Mesothelial cell of epicardium (in vitro differentiated cells): ENCODE results near the gene DACH2. TPM values are rescaled to one million over a fixed set of nuclear protein-coding genes. Genes with fewer than 3 reads are reported as not detected.

Experiments
- DNase-seq, 2 experiments: peaks; one replicate each; pipeline ENCODE4 v3.0.0; 2021; ENCODE audit warnings: low spot score in 2 of 2; ENCODE audit not compliant: unreplicated experiment in 2 of 2
- H3K27ac Mint-ChIP-seq: 2 replicates; pipeline ENCODE4 v1.8.0; 2021; ENCODE audit warnings: mixed read lengths
- H3K27me3 Mint-ChIP-seq: 2 replicates; pipeline ENCODE4 v1.8.0; 2021; ENCODE audit warnings: low read depth, mixed read lengths
- H3K36me3 Mint-ChIP-seq: 2 replicates; pipeline ENCODE4 v1.8.0; 2021; ENCODE audit warnings: mixed read lengths
- H3K4me1 Mint-ChIP-seq: 2 replicates; pipeline ENCODE4 v1.8.0; 2021; ENCODE audit warnings: mixed read lengths
- H3K4me3 Mint-ChIP-seq: 2 replicates; pipeline ENCODE4 v1.8.0; 2021; ENCODE audit warnings: mild to moderate bottlenecking, moderate library complexity, mixed read lengths
- H3K9me3 Mint-ChIP-seq: 2 replicates; pipeline ENCODE4 v1.8.0; 2021; ENCODE audit warnings: mixed read lengths
- CTCF ChIP-seq: fragments of 200-600 bp; sonication (generic); IDR thresholded peaks from one replicate; pipeline ENCODE4 v1.5.0; 2021; ENCODE audit warnings: antibody characterized with exemption; ENCODE audit not compliant: unreplicated experiment
- total RNA-seq: library from RNA; stranded (reverse); gene quantifications from 3 replicates; pipeline ENCODE4 v1.2.1, GENCODE V29; 2021

The DACH2 gene
- total RNA-seq, 1 donor from 2014 or later = 16.3 TPM

- Mint-ChIP-seq H3K9me3 (peaks cover 11% of the 10 kb centered on the region), H3K27ac (no peak overlapping the region), H3K4me3 (no peak overlapping the region), H3K36me3 (no peaks in the 10 kb centered on the region), H3K27me3 (no peaks in the 10 kb centered on the region), H3K4me1 (no peaks in the 10 kb centered on the region)
- no peak for DNase-seq
- no peak for TF ChIP-seq CTCF
These were observed 287.9 kb downstream of the DACH2 start for GRCh38 chrX:86436116-86436515.

- peak overlapping the region; percentile 25 for H3K27ac Mint-ChIP-seq
- no peak overlapping the region for H3K4me3 Mint-ChIP-seq
- no peak for TF ChIP-seq CTCF
- H3K4me1 Mint-ChIP-seq = no peaks in the 10 kb centered on the region
- no peak for DNase-seq
- peaks cover 31% of the 10 kb centered on the region for H3K9me3 Mint-ChIP-seq
- H3K36me3 Mint-ChIP-seq = peaks cover 3% of the 10 kb centered on the region
- H3K27me3 Mint-ChIP-seq = no peaks in the 10 kb centered on the region
These were observed 307.2 kb downstream of the DACH2 start for GRCh38 chrX:86455495-86455894.

- peaks cover 16% of the 10 kb centered on the region for H3K9me3 Mint-ChIP-seq
- TF ChIP-seq CTCF = no peak
- no peaks in the 10 kb centered on the region for H3K36me3 Mint-ChIP-seq
- H3K27me3 Mint-ChIP-seq = no peaks in the 10 kb centered on the region
- no peak overlapping the region for H3K4me3 Mint-ChIP-seq
- no peaks in the 10 kb centered on the region for H3K4me1 Mint-ChIP-seq
- DNase-seq = no peak
- no peak overlapping the region for H3K27ac Mint-ChIP-seq
These were observed 312.5 kb downstream of the DACH2 start for GRCh38 chrX:86460760-86461159.

GRCh38 chrX:86504297-86504696 lies 356.0 kb downstream of the DACH2 start:
- H3K4me3 Mint-ChIP-seq = no peak overlapping the region
- no peaks in the 10 kb centered on the region for H3K36me3 Mint-ChIP-seq
- H3K4me1 Mint-ChIP-seq = peaks cover 11% of the 10 kb centered on the region
- no peaks in the 10 kb centered on the region for H3K27me3 Mint-ChIP-seq
- no peak for DNase-seq
- TF ChIP-seq CTCF = no peak
- H3K27ac Mint-ChIP-seq = no peak overlapping the region
- H3K9me3 Mint-ChIP-seq = no peaks in the 10 kb centered on the region

- Mint-ChIP-seq H3K4me1 (peaks cover 28% of the 10 kb centered on the region), H3K9me3 (no peaks in the 10 kb centered on the region), H3K27me3 (no peaks in the 10 kb centered on the region), H3K4me3 (no peak overlapping the region), H3K36me3 (no peaks in the 10 kb centered on the region), H3K27ac (no peak overlapping the region)
- no peak for DNase-seq
- TF ChIP-seq CTCF = no peak
These were observed 359.1 kb downstream of the DACH2 start for GRCh38 chrX:86507331-86507730.

- Mint-ChIP-seq H3K27me3 (no peaks in the 10 kb centered on the region), H3K27ac (no peak overlapping the region), H3K36me3 (no peaks in the 10 kb centered on the region), H3K9me3 (peaks cover 4% of the 10 kb centered on the region), H3K4me1 (no peaks in the 10 kb centered on the region), H3K4me3 (no peak overlapping the region)
- DNase-seq = no peak
- TF ChIP-seq CTCF = no peak
These were observed 431.5 kb downstream of the DACH2 start for GRCh38 chrX:86579777-86580176.
